Measurements from ENCODE around the gene RMRP.
"Not testable (repeated sequence)": the region's sequence is repeated elsewhere in the genome, so short reads cannot be mapped to it uniquely, and the experiment has no call there.

DNA sequence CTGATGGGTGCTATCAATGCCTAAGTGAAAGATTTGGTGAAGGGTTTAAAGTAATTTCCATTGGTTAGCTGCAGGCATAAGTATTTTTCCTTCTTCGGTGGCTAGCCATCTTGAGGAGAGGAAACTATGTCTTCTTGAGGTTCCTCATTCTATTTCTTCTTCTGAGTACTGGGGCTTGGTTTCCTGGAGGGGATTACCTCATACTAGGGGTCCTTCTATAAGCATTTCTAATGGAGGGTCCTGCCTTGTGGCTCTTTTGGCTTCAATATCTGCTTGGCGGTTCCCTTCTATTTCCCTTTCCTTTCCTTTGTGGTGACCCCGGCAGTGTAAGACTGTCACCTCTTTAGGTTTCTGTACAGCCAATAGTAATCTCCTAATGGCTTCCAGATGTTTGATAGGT, 16.3 kb downstream of the RMRP start:
- not testable (repeated sequence) for TF ChIP-seq CTCF, POLR2A (IDR thresholded peaks at IDR 0.05)
